Middle frontal gyrus (tissue), 1 donor: ENCODE results near the gene RIPOR2.
"Not testable (repeated sequence)": the region's sequence is repeated elsewhere in the genome, so short reads cannot be mapped to it uniquely, and the experiment has no call there.

Source experiments
- DNase-seq: peaks from one replicate; pipeline ENCODE4 v3.0.0-alpha.2; 2015; ENCODE audit warnings: low spot score; ENCODE audit errors: extremely low spot score

Gene RIPOR2

DNA sequence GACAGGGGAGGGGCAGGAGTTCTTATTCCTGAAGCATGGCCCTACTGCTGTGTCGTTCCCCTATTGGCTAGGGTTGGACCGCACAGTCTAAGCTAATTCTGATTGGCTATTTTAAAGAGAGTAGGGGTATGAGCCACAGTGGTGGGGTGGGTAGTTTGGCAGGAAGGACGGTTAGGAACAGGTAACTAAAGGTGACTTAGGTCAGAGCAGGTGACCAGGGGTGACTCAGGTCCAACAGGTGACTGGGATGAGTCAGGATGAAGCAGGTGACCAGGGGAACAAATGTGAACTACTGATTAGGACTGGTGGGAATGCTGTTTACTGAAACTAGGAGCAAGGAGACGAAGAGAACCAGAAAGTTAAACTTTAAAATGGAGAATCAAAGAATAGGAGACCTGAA lies 58.0 kb downstream of the RIPOR2 start:
- DNase-seq = not testable (repeated sequence)

DNA sequence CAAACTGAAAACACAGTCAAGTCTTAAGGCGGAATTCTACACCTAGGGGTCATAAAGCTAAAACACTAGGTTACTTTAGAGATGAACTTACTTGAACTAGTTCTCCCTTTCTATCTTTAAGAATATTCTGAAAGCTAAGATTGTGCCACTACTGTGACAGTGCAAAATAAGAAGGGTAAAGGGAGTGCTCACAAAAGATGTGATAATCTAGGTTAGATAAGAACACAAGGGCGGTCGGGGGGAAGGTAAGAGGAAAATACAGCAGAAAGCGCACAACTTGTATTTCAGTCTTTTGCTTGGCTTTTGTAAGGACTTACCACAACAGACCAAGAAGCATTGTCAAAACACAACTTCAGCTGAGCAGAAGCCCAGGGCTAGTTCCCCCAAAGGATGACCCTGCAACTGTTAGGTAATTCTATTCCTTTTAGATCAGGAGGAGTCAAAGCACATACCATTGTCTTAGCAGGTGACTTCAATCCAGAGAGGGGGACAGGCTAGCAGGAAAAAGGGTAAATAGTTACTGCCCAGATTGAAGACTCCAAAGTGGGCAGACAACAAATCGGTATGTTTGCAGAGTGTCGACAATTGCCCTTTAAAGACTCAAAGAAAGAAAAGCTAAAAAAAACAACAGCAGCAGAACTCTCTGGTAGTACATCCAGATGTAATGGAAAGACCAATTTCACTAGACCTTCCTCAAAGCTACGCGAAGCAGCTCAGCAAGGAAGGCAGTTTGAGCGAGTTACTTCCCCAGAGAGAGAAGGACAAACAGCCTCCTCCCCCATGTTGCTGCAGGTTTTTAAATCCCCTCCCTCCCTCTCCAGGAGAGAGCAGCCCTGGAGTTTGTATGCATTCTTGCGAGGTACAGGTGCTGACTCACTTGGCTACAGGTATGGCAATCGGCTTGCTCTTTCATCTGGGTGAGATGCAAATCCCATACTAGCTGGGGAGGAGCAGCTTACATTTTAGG lies 59.0 kb downstream of the RIPOR2 start:
- DNase-seq = no peak

DNA sequence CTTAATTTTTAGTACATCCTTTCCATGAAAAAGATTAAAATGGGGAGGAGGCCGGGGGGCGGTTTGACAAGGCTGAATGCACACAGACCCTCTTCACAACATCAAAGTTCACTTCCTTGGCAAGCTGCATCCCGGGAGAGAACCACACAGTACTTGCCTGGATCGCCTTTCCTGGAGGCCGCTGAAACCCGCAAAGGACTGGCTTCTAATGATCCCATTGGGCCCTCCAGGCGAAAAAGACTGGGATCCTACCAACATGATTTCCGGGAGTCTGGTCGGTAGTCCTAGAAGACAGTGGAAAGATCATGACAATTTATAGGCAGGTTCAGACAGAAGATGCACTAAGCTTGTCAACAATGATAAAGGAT lies 60.2 kb downstream of the RIPOR2 start:
- DNase-seq = no peak

DNA sequence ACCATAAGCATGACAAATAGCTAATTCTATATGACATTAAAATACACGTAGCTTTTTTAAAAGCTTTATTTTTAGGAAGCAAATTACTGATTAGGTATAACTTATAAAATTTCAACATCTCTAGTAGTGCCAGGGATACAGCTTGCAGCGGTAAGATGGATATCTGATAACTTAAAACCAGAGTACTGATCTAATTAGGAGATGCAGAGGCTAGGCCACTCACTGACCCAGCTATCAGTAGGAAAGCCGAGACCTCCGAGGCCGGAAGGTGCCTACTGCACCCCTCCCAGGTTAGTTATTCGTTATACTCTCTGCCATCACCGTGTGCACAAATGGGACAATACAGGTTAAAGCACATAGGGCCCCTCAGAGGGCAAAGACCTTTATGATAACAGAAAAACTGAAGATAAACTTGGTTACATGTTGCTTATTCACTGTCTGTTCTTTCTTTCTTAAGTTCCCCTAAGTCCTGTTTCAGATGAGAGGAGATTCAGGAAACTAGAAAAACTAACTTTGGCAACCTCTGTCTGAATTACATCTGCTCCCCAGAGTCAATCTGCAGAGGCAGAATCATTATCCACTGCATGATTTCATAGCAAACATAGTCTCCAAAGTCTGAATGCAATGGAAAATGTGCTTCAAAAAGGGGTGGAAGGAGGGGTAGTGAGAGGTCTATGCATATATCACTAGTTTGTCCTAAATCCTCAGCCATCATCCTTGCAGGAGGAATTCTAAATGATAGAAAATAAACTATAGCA lies 60.8 kb downstream of the RIPOR2 start:
- DNase-seq = no peak

DNA sequence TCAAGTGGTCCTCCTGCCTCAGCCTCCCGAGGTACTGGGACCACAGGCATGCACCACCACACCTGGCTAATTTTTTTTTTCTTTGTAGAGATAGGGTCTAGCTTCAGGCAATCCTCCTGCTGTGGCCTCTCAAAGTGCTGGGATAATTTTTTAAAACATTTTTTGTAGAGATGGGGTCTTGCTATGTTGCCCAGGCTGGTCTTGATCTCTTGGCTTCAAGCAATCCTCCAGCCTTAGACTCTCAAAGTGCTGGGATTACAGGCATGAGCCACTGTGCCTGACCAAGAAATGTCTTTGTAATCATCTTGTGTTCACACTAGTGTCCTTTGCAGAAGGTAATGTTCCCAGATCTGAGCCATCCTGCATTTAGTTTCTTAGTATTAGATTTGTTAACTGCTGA lies 61.6 kb downstream of the RIPOR2 start:
- DNase-seq = no peak

DNA sequence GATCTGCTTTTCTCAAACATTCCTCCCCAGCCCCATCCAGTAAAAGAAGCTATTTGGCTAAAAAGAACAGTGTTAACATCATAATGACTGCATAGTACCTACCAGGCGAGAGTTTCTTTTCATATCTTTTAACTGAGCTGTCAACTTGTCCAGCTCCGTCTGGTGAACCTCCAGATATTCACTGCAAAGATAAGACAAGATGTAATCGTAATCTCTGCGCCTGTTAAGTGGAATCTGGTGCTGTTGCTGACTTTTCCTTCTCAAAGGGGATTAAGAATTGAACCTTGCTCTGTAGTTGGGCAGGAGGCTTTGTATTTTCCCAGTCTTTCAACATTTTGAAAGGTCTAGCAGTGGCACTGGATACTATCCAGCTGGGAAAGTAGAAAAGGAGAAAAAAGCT lies 63.0 kb downstream of the RIPOR2 start:
- no peak for DNase-seq

DNA sequence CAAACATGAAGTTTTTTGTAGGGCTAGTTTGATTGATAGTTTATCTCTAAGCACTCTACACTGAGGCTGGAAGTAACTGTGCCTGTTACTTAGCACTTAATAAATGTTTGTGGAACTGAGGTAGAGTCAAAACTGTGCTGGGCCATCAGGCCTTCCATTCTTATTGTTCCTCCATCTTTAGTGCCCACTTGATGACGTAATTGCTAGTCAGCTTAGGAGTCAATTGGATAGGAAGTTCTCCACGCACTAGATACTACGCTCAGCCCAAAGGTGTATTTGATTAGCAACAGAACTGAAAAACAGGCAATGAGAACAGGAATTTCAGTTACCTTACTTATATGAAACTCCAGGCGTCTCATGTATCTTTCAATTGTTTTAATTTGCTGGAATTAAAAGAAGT lies 67.0 kb downstream of the RIPOR2 start:
- no peak for DNase-seq

DNA sequence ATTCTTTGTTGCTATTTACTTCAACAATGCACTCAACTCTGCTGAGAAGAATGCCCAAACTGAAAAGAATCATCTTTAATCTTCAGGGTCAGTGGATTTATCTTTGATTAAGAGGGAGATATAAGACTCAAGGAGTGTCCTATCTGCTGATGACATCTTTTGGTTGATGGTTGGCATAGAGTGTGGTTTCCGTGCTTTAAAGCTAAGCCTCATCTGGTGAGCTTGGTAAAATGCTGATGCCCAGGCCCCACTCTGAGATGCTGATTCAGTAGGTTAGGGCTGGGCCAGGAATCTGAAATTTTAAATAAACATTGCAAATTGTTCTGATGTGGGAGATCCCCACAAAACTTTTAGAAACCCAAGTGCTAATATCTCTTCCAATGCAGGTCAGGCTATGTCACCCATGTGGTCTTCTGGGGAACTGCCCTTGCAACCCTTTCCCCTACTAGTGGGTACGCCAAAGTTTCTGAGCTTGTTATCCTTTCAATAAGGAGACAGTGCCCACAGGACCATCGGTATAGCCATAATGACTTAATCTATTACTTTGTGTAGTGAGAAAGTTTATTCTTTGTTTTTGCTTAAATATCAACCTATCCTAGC lies 68.6 kb downstream of the RIPOR2 start:
- DNase-seq = no peak

DNA sequence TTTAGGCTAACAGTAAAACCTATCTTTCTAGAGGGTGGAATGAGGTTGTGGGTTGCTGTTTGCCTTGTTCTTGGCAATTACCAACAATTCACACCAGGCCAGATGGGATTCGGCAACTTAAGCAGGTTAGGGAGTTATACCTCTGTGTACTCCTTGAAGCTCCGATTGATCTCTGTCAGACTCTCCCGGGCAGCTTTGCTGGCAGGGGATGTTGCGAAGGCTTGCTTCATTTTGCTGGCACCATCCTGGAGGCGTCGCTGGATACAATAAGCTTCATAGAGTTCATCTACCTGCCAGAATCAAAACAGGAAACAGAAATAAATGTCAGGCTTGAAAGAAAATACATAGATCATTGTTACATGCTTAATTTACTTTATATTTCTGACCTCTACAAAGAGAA lies 70.6 kb downstream of the RIPOR2 start:
- DNase-seq = no peak

DNA sequence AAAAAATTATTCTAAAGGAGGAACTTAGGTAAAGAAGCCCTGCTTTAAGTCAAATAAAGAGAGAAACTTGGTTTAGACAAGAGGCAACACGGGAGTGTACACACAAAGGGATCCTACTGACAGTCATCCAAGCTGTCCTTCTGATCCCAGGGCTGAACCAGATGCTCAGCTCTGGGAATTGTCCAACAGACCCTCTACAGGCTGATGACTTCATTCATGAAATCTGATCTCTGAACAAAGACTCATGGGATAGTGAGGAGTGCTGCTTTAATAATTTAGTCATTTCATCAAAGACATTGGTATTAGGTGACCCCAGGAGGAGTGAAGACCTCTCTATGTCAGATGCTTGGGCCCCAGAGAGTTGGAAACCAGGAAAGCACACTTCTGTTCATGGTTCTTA lies 71.4 kb downstream of the RIPOR2 start:
- DNase-seq = no peak

DNA sequence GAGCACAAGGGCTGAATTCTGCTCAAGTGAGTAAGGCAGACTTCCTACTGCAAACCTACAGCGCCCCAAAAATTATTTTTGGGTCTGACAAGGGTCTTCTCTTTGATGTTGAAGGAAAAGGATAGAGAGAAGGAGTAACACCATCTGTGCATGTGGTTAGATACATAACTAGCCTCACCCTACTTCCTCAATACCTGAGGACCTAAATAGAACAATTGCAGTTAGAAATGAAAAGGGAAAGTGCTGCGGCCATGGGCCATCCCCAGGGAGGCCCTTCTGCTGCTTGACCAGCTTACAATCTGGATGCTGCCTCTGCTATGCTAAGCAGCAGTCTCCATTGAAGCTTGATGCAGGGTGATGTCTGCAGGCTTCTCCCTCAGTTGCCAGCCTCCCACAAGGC lies 73.8 kb downstream of the RIPOR2 start:
- DNase-seq = no peak

DNA sequence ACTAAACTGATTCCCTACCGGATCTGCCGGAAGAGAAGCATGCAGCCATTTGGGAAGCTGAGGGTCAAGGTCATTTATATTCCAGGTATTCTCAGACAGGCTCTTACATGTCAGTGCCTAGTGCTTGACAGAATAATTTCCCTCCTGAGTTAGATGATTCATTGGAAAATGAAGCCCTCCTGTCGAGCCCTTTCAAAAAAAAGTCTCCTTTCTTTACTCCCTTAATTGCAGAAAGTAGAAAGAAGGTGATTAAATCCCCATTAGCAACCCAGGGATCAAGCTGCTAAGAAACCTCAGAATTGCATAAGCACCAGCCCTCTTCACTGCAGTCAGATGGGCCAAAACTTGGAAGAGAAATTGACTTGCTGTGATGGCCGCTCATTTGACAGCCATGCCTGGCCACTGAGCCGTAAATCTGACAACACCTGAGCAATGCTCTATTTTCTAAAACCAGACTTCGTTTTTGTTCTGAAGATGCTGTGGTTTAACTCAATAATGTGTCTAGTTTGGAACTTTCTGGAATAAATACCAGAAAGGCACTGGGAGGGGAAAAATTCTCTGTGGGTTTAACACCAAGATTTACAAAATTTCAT lies 76.1 kb downstream of the RIPOR2 start:
- no peak for DNase-seq

DNA sequence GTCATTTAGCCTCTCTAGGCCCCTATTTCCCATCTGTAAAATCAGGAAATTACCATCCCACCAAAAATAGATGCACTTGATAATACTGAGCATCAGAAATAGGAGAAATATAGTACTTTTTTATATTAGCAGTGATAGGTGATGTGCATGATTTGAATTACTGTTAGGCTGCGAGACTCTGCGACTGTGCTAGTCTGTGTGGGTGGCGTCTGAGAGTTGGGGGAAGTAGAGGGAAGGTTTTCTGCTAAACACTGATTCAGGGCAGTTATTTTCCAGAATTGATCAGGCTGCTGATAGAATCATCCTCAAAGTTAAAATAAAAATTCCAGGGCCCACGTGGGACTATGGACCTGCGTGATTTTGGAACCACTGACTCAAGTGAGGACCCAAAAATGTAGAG lies 76.6 kb downstream of the RIPOR2 start:
- DNase-seq = no peak

DNA sequence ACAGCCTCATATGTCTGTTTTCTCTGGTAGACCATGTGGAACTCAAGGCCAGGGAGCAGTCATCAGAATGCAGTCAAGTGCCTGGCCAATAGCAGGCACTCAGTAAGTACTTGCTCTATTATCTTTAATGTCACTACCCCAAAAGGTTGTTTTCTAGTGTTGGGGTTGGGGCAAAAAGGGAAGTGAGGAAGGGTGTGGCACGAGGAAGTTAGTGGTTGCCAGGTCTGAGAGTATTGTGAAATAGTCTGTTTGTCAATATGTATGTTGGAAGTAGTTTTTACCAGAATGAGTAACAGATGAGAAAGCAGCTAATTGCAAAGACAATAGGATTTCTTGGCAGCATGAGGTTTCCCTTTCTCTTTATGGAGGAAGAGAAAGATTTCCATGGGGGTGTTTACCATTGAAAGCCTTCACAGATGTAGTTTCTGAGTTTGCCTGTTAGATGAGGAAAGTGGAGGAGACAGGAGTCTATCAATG lies 77.5 kb downstream of the RIPOR2 start:
- DNase-seq = no peak

DNA sequence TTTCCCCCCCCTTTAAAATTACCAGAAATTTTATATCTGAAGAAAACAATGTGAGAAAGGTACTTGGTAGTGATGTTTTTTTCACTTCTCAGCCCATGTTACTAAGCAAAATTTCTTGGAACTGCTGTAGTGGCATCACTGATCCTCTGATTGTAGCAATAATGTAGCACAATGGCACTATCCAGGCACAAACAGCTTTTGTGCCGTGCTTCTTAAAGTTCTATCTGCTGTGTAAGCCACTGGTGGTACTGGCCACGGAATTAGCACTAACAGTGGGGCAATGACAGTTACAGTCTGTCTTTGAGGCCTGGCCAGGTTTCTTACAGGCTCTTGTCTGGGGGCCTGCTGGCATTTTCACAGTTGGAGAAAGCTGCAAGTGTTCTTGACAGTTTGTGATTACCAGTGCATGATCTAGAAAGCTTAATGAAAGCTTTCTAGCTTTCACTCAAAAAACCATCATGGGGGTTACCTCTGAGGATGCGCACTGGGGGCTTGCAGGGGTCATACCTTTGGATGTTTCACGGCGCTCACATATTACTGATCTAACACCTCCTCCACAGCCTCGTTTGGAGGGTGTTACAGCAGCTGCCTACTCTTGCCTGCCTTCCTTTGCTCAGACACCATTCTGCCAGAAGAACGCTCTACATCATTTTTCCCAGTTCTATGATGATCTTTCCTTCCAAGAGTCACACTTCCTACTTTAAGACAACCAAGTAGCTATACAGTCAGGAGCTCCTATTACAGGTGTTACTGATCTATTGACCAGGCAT lies 78.7 kb downstream of the RIPOR2 start:
- DNase-seq = no peak

DNA sequence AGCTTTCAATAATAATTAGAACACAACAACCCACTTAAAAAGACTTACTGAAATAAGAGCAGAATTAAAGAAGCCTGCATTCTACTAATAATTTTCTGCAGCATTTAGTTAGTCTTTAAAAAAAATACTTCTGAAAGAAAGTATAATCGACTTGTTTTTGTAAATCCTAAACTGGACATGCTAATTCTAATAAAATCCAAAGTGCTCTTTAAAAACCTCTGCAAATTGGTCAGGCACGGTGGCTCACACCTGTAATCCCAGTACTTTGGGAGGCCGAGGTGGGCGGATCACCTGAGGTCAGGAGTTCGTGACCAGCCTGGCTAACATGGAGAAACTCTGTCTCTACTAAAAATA lies 79.5 kb downstream of the RIPOR2 start:
- no peak for DNase-seq

DNA sequence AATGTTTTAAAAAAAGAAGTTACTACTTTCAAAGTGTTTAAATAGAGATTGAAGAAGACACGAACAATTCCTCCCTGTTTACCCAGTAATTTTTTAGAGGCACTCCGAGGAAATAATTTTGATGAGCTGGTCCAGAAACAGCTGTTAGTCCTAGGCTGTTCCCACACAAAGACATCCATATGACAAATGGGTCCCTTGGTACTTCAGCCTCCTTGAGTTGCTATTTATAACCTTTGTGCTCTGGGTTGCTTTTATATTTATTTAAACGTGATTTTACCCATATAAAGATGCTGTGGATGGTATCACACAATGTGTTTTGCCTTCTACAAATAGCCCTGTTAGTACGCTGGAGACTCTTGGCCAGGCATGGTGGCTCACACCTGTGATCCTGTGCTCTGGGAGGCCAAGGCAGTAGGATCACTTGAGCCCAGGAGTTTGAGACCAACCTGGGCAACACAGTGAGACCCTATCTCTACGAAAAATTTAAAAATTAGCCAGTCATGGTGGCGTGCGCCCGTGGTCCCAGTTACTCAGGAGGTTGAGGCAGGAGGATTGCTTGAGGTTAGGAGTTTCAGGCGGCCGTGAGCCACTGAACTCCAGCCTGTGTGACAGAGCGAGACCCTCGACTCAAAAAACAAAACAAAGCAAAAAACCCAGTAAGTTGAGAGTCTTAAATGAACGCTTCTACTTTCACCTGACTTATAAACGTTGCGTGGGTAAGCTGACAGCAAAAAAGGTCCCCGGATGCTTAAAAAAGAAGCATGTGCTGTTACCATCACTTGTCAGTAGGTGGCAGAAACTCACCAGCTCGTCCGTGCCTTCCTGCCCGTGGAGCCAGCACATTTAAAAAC lies 80.1 kb downstream of the RIPOR2 start:
- peak; percentile 50 for DNase-seq

DNA sequence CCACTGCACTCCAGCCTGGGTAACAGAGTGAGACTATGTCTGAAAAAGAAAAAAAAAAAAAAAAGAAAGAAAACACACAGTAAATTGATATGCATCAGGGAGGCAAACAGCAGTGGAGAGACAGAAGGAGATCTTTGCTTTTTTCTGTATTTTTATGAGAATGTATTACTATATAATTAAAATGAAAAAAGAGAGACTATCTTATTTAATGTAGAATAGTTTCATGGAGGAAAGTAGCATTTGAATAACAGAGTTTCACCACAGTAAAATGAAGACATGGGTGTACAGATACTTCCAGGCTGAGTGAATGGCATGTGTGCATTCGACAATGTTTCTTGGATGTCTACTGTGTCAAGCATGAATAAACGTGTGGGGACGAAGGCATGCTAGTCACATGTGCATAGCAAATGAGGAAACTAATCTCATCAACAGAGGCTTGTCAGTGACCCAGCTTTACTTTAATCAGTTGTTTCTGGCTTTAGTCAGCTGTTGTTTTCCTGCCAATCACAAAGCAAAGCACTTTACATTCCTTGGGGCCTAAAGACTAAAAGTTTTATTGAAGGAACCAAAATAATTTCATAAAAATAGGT lies 81.6 kb downstream of the RIPOR2 start:
- DNase-seq = no peak

DNA sequence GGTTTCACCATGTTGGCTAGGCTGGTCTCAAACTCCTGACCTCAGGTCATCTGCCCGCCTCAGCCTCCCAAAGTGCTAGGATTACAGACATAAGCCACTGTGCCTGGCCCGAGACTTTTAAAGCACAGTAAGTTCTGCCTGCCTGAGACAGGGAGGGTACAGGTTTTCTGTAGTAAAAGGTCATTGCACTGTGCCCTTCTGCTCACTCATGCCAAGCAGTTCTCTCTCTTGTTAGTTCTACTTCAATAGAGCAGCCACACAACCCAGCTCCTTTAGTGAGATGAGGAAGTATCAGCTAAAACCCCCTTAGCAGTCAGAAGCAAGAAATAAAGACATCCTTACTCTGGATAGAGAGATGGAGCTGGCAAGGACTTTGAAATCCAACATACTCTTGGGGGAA lies 84.7 kb downstream of the RIPOR2 start:
- no peak for DNase-seq

DNA sequence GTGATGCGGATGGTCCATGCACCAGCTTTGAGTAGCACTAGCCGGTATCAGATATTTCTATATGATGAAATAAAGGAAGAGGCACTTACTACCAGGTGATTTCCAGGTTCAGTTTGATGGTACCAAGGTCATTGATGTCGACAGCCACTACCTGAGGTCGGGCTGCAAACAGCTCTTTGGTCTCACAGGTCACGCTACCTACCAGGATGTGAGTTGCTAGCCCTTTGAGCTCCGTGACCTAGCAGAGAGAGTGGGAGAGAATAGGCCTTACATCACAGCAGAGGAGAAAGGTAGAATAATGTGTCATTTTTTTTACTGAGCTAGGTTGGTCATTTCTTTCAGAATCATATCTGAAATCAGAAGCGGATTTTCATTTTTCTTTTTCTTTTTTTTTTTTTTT lies 86.0 kb downstream of the RIPOR2 start:
- no peak for DNase-seq
